A549 (cell line): ENCODE results near the gene HSD3B7. TPM values are rescaled to one million over a fixed set of nuclear protein-coding genes. Genes with fewer than 3 reads are reported as not detected.
A peak's percentile ranks its signal among the peaks of the same experiment; 100 is the strongest.

Source experiments
- ATAC-seq, 2 experiments: fragments of 200-7000 bp in 1 of 2; fragments of >200 bp in 1 of 2; cut with Nextera tagmentation in 1 of 2; cut with Tn5 transposase in 1 of 2; 3 replicates each; pipeline versions ENCODE4 v1.8.0 to v1.9.1; 2018 to 2020; ENCODE audit warnings: mild to moderate bottlenecking in 1 of 2, moderate library complexity in 1 of 2
- CTCF ChIA-PET: fragments of 300-600 bp; sonication (Branson Sonifier 250); formaldehyde crosslinking; extraction: SDS; loops from one replicate; lab custom pipeline; 2021; ENCODE audit warnings: antibody characterized with exemption, inconsistent platforms; lab: Yijun Ruan, JAX
- POLR2A ChIA-PET: fragments of 350-600 bp; formaldehyde crosslinking; extraction: SDS; loops from one replicate; lab custom pipeline; 2021; ENCODE audit warnings: antibody characterized with exemption, inconsistent platforms; lab: Yijun Ruan, JAX
- DNase-seq, 2 experiments: peaks; one replicate each; pipeline versions ENCODE4 v3.0.0 to v3.0.0-alpha.2; 2011 to 2016; ENCODE audit warnings: low read depth in 1 of 2, low spot score in 1 of 2
- FAIRE-seq: peaks from 2 replicates; lab custom pipeline; 2011; peaks lifted over from hg19 to GRCh38; lab: Jason Lieb, UNC
- H3K27ac ChIP-seq, 2 experiments: fragments of >200 bp; sonication (Bioruptor Twin); formaldehyde crosslinking; 3 replicates each; pipeline ENCODE4 v1.5.1; 2016 to 2017
- H3K4me1 ChIP-seq: fragments of >200 bp; sonication (Bioruptor Twin); formaldehyde crosslinking; 3 replicates; pipeline ENCODE4 v1.6.1; 2016
- H3K4me2 ChIP-seq: fragments of >200 bp; sonication (Bioruptor Twin); formaldehyde crosslinking; 3 replicates; pipeline ENCODE4 v1.6.1; 2016
- H3K4me3 ChIP-seq: fragments of >200 bp; sonication (Bioruptor Twin); formaldehyde crosslinking; 3 replicates; pipeline ENCODE4 v1.5.1; 2016
- H3K9me3 ChIP-seq: fragments of >200 bp; sonication (Bioruptor Twin); formaldehyde crosslinking; 3 replicates; pipeline ENCODE4 v1.6.1; 2016
- CTCF ChIP-seq: fragments of >200 bp; sonication (Bioruptor Twin); formaldehyde crosslinking; IDR thresholded peaks from 3 replicates; pipeline ENCODE4 v1.5.1; 2016
- EP300 ChIP-seq, 2 experiments: fragments of >200 bp; sonication (Bioruptor Twin); formaldehyde crosslinking; IDR thresholded peaks; 2 replicates in 1 of 2; 3 replicates in 1 of 2; pipeline ENCODE4 v1.6.1; 2016 to 2017
- FOSL2 ChIP-seq, 2 experiments: fragments of 450-650 bp in 1 of 2; fragments of >200 bp in 1 of 2; sonication (Bioruptor Twin) in 1 of 2; formaldehyde crosslinking; IDR thresholded peaks; 2 replicates each; pipeline versions ENCODE4 v1.5.0 to v1.6.1; 2016 to 2020; ENCODE audit warnings: mild to moderate bottlenecking in 1 of 2, moderate library complexity in 1 of 2
- FOXS1 ChIP-seq: fragments of 250-450 bp; sonication (Bioruptor Pico); IDR thresholded peaks from 2 replicates; pipeline ENCODE4 v1.5.0; 2020; ENCODE audit warnings: mild to moderate bottlenecking, moderate library complexity
- HMGXB4 ChIP-seq: fragments of 250-450 bp; sonication (Bioruptor Pico); IDR thresholded peaks from 2 replicates; pipeline ENCODE4 v1.5.0; 2021; ENCODE audit warnings: mild to moderate bottlenecking, moderate library complexity, borderline replicate concordance
- JUN ChIP-seq, 2 experiments: fragments of >200 bp; sonication (Bioruptor Twin); formaldehyde crosslinking; IDR thresholded peaks; 2 replicates in 1 of 2; 3 replicates in 1 of 2; pipeline ENCODE4 v1.6.1; 2016 to 2017
- JUNB ChIP-seq: fragments of >200 bp; sonication (Bioruptor Twin); formaldehyde crosslinking; IDR thresholded peaks from 2 replicates; pipeline ENCODE4 v1.6.1; 2016
- KDM5A ChIP-seq: fragments of 200-600 bp; sonication (generic); IDR thresholded peaks from 2 replicates; pipeline ENCODE4 v1.6.1; 2016; ENCODE audit warnings: antibody characterized with exemption, mild to moderate bottlenecking
- MAX ChIP-seq: IDR thresholded peaks from 2 replicates; pipeline ENCODE4 v1.6.1; 2012
- MAZ ChIP-seq: fragments of 150-350 bp; IDR thresholded peaks from 2 replicates; pipeline ENCODE4 v1.6.1; 2014; ENCODE audit warnings: antibody characterized with exemption, low read depth, low read length, borderline replicate concordance
- NR3C1 ChIP-seq: fragments of >200 bp; sonication (Bioruptor Twin); formaldehyde crosslinking; IDR thresholded peaks from 3 replicates; pipeline ENCODE4 v1.6.1; 2017
- PBX3 ChIP-seq: IDR thresholded peaks from 2 replicates; pipeline ENCODE4 v1.6.1; 2012
- POLR2A ChIP-seq: IDR thresholded peaks from 2 replicates; pipeline ENCODE4 v1.6.1; 2012; ENCODE audit warnings: mild to moderate bottlenecking, low read length
- POLR2AphosphoS2 ChIP-seq: conservative IDR thresholded peaks from 2 replicates; pipeline ENCODE4 v1.6.1; 2012; ENCODE audit warnings: low read length, improper control_type of control experiment, inconsistent platforms
- RAD21 ChIP-seq, 2 experiments: fragments of >200 bp in 1 of 2; sonication (Bioruptor Twin) in 1 of 2; formaldehyde crosslinking in 1 of 2; IDR thresholded peaks in 1 of 2; conservative IDR thresholded peaks in 1 of 2; 2 replicates in 1 of 2; 3 replicates in 1 of 2; pipeline ENCODE4 v1.6.1; 2012 to 2018; ENCODE audit warnings: inconsistent platforms in 1 of 2
- RCOR1 ChIP-seq: fragments of 150-350 bp; IDR thresholded peaks from 2 replicates; pipeline ENCODE4 v1.6.1; 2014; ENCODE audit warnings: antibody characterized with exemption, low read length, low read depth
- RNF2 ChIP-seq: fragments of 200-600 bp; sonication (generic); IDR thresholded peaks from 2 replicates; pipeline ENCODE4 v1.6.1; 2016; ENCODE audit warnings: low read depth, mild to moderate bottlenecking, antibody characterized with exemption, moderate library complexity, borderline replicate concordance
- SMC3 ChIP-seq: fragments of >200 bp; sonication (Bioruptor Twin); formaldehyde crosslinking; IDR thresholded peaks from 3 replicates; pipeline ENCODE4 v1.6.1; 2018; ENCODE audit warnings: inconsistent platforms
- TFCP2L1 ChIP-seq: fragments of 250-450 bp; sonication (Bioruptor Pico); IDR thresholded peaks from 2 replicates; pipeline ENCODE4 v1.5.0; 2021; ENCODE audit warnings: mild to moderate bottlenecking
- WGBS: methylation state at CpG from one replicate; pipeline ENCODE4 v1.1.6; 2017; ENCODE audit errors: missing lambda C conversion rate; 5-methylcytosine and 5-hydroxymethylcytosine counted together
- polyA minus RNA-seq: library from RNA; depleted of rRNA, polyadenylated mRNA; stranded (reverse); fragments of >200 nt; gene quantifications from 2 replicates; pipeline ENCODE4 v1.2.3, GENCODE V29; 2011; rRNA and poly(A)+ RNA removed
- polyA plus RNA-seq, 4 experiments: library from polyadenylated mRNA; depleted of rRNA in 3 of 4; stranded (reverse); fragments of >200 nt; fragmentation: RNase III in 1 of 4; extraction: RNeasy Plus Mini Kit Qiagen cat#74134 plus additional on column Dnase treatment in 1 of 4; gene quantifications; 2 replicates in 3 of 4; 3 replicates in 1 of 4; pipeline ENCODE4 v1.2.3, GENCODE V29; 2011 to 2017

The HSD3B7 gene
- polyA plus RNA-seq (2011; rRNA removed) (10.5 and 15.2 TPM in 2 replicates), polyA plus RNA-seq (2017; fragmentation: RNase III; extraction: RNeasy Plus Mini Kit Qiagen cat#74134 plus additional on column Dnase treatment) (17.3 to 20.1 TPM (median 19.7 TPM) in 3 replicates), polyA minus RNA-seq (11.4 and 13.6 TPM in 2 replicates)
- 11.1 and 16.1 TPM in 2 replicates for polyA plus RNA-seq (2012; cell fraction: cytosol; rRNA removed)
- polyA plus RNA-seq (2012; cell fraction: nucleus; rRNA removed) = 24.6 and 27.6 TPM in 2 replicates

GRCh38 chr16:30984669-30985400 is at the start of gene HSD3B7:
TSS of gene HSD3B7 (plus strand) at chr16:30985207. CDS start at chr16:30985659, 452 bp downstream.
- peaks cover 13% of the 10 kb centered on the region for H3K4me1 ChIP-seq
- peak within 1 kb of the TSS; percentile 89 for H3K4me2 ChIP-seq

More at GRCh38 chr16:30984669-30985400, at the start of gene HSD3B7:
- FAIRE-seq (no peak), DNase-seq (peak; percentile 80 to 95), ATAC-seq (peak; percentile 75 to 92)
- ChIA-PET POLR2A (interaction anchor here (0.7 to 2.0 kb wide), 7 partner anchors 12 to 158 kb away, joined by 3 to 11 read pairs (median 6); partner anchors contain the start of genes ZNF646 and ZNF668), CTCF (interaction anchor here (0.6 to 7.8 kb wide), 67 partner anchors 7 to 883 kb away, joined by 3 to 97 read pairs (median 6); partner anchors contain the start of genes PRSS53, PYCARD, SETD1A and STX4)
- Histone ChIP-seq H3K4me3 (peak within 1 kb of the TSS; percentile 46), H3K9me3 (no peaks in the 10 kb centered on the region), H3K27ac (peak within 1 kb of the TSS; percentile 84 to 88)
- WGBS = 29% methylated on average over 22 of the region's 24 CpGs
- TF ChIP-seq RAD21 (conservative IDR thresholded peaks at IDR 0.05 in 1 of 2, IDR thresholded peaks at IDR 0.05 in 1 of 2) (peak; percentile 86 to 90), MAZ (0 out of 2 replicates have a peak, but pooled peaks have one; percentile 83), KDM5A (no peak), NR3C1 (no peak), RCOR1 (no peak), TFCP2L1 (no peak), MAX (peak; percentile 52), FOXS1 (no peak), POLR2A (peak; percentile 21; the same call in 1 of the 2 replicates), RNF2 (no peak), JUNB (no peak), EP300 (IDR thresholded peaks at IDR 0.05) (no peak), HMGXB4 (CRISPR knock-in tag) (no peak), JUN (IDR thresholded peaks at IDR 0.05) (0 out of 5 replicates have a peak, but pooled peaks of 1 of the 2 experiments have one; percentile 18), POLR2AphosphoS2 (no peak), PBX3 (peak; percentile 55; the same call in 1 of the 2 replicates), FOSL2 (IDR thresholded peaks at IDR 0.05) (no peak), FOSL2 (CRISPR knock-in tag; IDR thresholded peaks at IDR 0.05) (0 out of 2 replicates have a peak, but pooled peaks have one; percentile 23), SMC3 (peak; percentile 97), CTCF (peak; percentile 86)
